ENCODE measurements around the gene STXBP5. TPM values are rescaled to one million over a fixed set of nuclear protein-coding genes. Genes with fewer than 3 reads are reported as not detected.

STXBP5 gene
- total and polyA plus RNA-seq, 2 of the 13 experiments (the other 11 are each of a cell fraction or from before 2014, with no cell fraction given): 8.8 to 19.4 TPM

DNA sequence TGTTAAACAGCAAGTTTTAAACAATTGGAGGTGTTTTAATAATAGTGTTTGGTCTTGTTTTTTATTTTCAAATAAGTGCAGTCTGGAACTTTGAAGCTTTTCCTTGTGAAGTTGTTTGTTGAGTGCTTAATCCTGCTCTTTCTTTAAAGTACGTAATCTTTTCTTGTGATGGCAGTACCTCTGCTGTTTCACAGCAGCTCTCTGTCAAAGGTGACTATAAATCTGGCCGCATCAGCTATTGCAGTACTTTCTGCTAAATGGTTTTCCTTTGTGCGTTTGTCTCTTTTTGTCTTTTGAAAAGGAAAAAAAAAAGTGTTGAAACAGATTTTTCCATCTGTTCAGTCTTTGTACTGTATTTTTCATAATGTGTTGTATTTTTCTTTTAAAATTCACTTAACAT is 12.7 kb downstream of the STXBP5 start:
- DNase-seq (ENCODE audit: low spot score): no peak

More for the DNA sequence above, 12.7 kb downstream of the STXBP5 start:
- H3K4me3 ChIP-seq (replicated peaks in 1 of 3; ENCODE audit: insufficient read depth in 1 of 3, low read depth in 2 of 3, low read length in 3 of 3): no peak overlapping the region
- no peaks in the 10 kb centered on the region for H3K27me3 ChIP-seq (ENCODE audit: control insufficient read depth in 1 of 2, insufficient read depth in 2 of 2, low read length in 2 of 2)
- no peak overlapping the region for H3K4me2 ChIP-seq (ENCODE audit: low read depth, low read length)
- H4K20me1 ChIP-seq (ENCODE audit: insufficient read depth, low read length): no peaks in the 10 kb centered on the region
- FAIRE-seq (no peak), ATAC-seq (no peak)
- intact Hi-C loops (cut with micrococcal nuclease; ENCODE audit: unreplicated experiment): no loop called here
- H3K9ac ChIP-seq (ENCODE audit: insufficient read depth, low read depth, low read length): no peak overlapping the region
- H3K79me2 ChIP-seq (ENCODE audit: insufficient read depth, low read length): no peaks in the 10 kb centered on the region
- CTCF ChIA-PET (ENCODE audit: low intra/inter-chr PET ratio, low total read pairs): no interaction called here
- peaks cover 0 to 5% of the 10 kb centered on the region in 2 experiments; a peak in 2 of 5 replicates for H3K36me3 ChIP-seq (replicated peaks in 1 of 2; ENCODE audit: control insufficient read depth in 1 of 2, insufficient read depth in 2 of 2, low read length in 2 of 2)
- no peaks in the 10 kb centered on the region for H3K9me3 ChIP-seq (ENCODE audit: low read length)
- BruUV-seq (replicated peaks): no TSS peak
- H2AFZ ChIP-seq (ENCODE audit: low read length): no peak overlapping the region
- no peak overlapping the region for H3K27ac ChIP-seq (ENCODE audit: extremely low read length, insufficient read depth, low read length)
- H3K4me1 ChIP-seq (ENCODE audit: insufficient read depth, low read length): no peaks in the 10 kb centered on the region
- POLR2A ChIA-PET: interaction anchor here (1.3 kb wide), 1 partner anchor 13 kb away, joined by 6 read pairs; the partner anchor contains the start of gene STXBP5
- 97% methylated on average over 3 of the region's 3 CpGs for WGBS (ENCODE audit: low lambda C conversion rate)
- in situ Hi-C loops (cut with HindIII; ENCODE audit: extremely low pct_ligation_motif_present, low pct_unique_long_range_greater_than_20kb): no loop called here
- no peak for TF ChIP-seq IRF2 (CRISPR knock-in tag; IDR thresholded peaks at IDR 0.05)
- no peak for TF ChIP-seq U2AF2 (IDR thresholded peaks at IDR 0.05; ENCODE audit: low read depth, low read length)
- no peak for TF ChIP-seq GTF2F1 (IDR thresholded peaks at IDR 0.05; ENCODE audit: low read length)
- TF ChIP-seq MAF1 (CRISPR knock-in tag; IDR thresholded peaks at IDR 0.05; ENCODE audit: borderline replicate concordance): no peak
- TF ChIP-seq, protein P1, sequence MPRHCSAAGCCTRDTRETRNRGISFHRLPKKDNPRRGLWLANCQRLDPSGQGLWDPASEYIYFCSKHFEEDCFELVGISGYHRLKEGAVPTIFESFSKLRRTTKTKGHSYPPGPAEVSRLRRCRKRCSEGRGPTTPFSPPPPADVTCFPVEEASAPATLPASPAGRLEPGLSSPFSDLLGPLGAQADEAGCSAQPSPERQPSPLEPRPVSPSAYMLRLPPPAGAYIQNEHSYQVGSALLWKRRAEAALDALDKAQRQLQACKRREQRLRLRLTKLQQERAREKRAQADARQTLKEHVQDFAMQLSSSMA (CRISPR knock-in tag; IDR thresholded peaks at IDR 0.05): no peak
- no peak for TF ChIP-seq REPIN1 (CRISPR knock-in tag; IDR thresholded peaks at IDR 0.05; ENCODE audit: borderline replicate concordance, low read depth)
- no peak for TF ChIP-seq ZNF331 (CRISPR knock-in tag; IDR thresholded peaks at IDR 0.05)
- no peak for TF ChIP-seq ZSCAN31 (CRISPR knock-in tag; IDR thresholded peaks at IDR 0.05; ENCODE audit: low read depth)
- no peak for TF ChIP-seq ZFP41 (CRISPR knock-in tag; IDR thresholded peaks at IDR 0.05; ENCODE audit: borderline replicate concordance)
- TF ChIP-seq, protein P2, sequence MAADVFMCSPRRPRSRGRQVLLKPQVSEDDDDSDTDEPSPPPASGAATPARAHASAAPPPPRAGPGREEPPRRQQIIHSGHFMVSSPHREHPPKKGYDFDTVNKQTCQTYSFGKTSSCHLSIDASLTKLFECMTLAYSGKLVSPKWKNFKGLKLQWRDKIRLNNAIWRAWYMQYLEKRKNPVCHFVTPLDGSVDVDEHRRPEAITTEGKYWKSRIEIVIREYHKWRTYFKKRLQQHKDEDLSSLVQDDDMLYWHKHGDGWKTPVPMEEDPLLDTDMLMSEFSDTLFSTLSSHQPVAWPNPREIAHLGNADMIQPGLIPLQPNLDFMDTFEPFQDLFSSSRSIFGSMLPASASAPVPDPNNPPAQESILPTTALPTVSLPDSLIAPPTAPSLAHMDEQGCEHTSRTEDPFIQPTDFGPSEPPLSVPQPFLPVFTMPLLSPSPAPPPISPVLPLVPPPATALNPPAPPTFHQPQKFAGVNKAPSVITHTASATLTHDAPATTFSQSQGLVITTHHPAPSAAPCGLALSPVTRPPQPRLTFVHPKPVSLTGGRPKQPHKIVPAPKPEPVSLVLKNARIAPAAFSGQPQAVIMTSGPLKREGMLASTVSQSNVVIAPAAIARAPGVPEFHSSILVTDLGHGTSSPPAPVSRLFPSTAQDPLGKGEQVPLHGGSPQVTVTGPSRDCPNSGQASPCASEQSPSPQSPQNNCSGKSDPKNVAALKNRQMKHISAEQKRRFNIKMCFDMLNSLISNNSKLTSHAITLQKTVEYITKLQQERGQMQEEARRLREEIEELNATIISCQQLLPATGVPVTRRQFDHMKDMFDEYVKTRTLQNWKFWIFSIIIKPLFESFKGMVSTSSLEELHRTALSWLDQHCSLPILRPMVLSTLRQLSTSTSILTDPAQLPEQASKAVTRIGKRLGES (CRISPR knock-in tag; IDR thresholded peaks at IDR 0.05; ENCODE audit: borderline replicate concordance): no peak
- no peak for TF ChIP-seq KMT2A (CRISPR knock-in tag; IDR thresholded peaks at IDR 0.05)
- no peak for TF ChIP-seq TRIM24 (CRISPR knock-in tag; IDR thresholded peaks at IDR 0.05)
- TF ChIP-seq FOXC1 (CRISPR knock-in tag; IDR thresholded peaks at IDR 0.05; ENCODE audit: borderline replicate concordance): no peak
- TF ChIP-seq ZNF703 (CRISPR knock-in tag; IDR thresholded peaks at IDR 0.05; ENCODE audit: borderline replicate concordance): no peak
- TF ChIP-seq SETDB1 (CRISPR knock-in tag; IDR thresholded peaks at IDR 0.05; ENCODE audit: borderline replicate concordance): no peak
- no peak for TF ChIP-seq ZMYM2 (CRISPR knock-in tag; IDR thresholded peaks at IDR 0.05)
